CD4-positive, alpha-beta T cell treated with Interleukin-17A for 4 hours (primary cell): ENCODE results near the gene DNAH8.
"Not testable (repeated sequence)": the region's sequence is repeated elsewhere in the genome, so short reads cannot be mapped to it uniquely, and the experiment has no call there.

Source experiments
- DNase-seq: peaks from one replicate; pipeline ENCODE4 v3.0.0-alpha.2; 2020; ENCODE audit warnings: mixed read lengths

DNAH8 gene

GRCh38 chr6:38715016-38715689 lies at the start of gene DNAH8:
DNAH8 (plus strand) TSS chr6:38715311; CDS start chr6:38722810, 7,499 bp downstream.
- peak; percentile 10 for DNase-seq

- DNase-seq: peak; percentile 40
Measured at GRCh38 chr6:38671885-38672467, 43.1 kb upstream of the DNAH8 start.

GRCh38 chr6:38673397-38674165 lies 41.5 kb upstream of the DNAH8 start:
- DNase-seq: no peak

- DNase-seq: no peak
Measured at GRCh38 chr6:38676236-38676973, 38.7 kb upstream of the DNAH8 start.

- no peak for DNase-seq
Measured at GRCh38 chr6:38676974-38677544, 38.1 kb upstream of the DNAH8 start.

- no peak for DNase-seq
Measured at GRCh38 chr6:38678178-38678760, 36.8 kb upstream of the DNAH8 start.

- no peak for DNase-seq
Measured at GRCh38 chr6:38679668-38680067, 35.4 kb upstream of the DNAH8 start.

GRCh38 chr6:38681850-38682249 lies 33.3 kb upstream of the DNAH8 start:
- no peak for DNase-seq

- no peak for DNase-seq
Measured at GRCh38 chr6:38684237-38684636, 30.9 kb upstream of the DNAH8 start.

- DNase-seq: no peak
Measured at GRCh38 chr6:38684904-38685303, 30.2 kb upstream of the DNAH8 start.

GRCh38 chr6:38686270-38687042 lies 28.7 kb upstream of the DNAH8 start:
- DNase-seq: no peak

GRCh38 chr6:38687043-38687353 lies 28.1 kb upstream of the DNAH8 start:
- DNase-seq: no peak

GRCh38 chr6:38687549-38687948 lies 27.6 kb upstream of the DNAH8 start:
- no peak for DNase-seq

GRCh38 chr6:38688579-38689087 lies 26.5 kb upstream of the DNAH8 start:
- no peak for DNase-seq

GRCh38 chr6:38695227-38695900 lies 19.7 kb upstream of the DNAH8 start:
- DNase-seq: no peak

- no peak for DNase-seq
Measured at GRCh38 chr6:38695933-38696332, 19.2 kb upstream of the DNAH8 start.

- no peak for DNase-seq
Measured at GRCh38 chr6:38696345-38696744, 18.8 kb upstream of the DNAH8 start.

GRCh38 chr6:38697846-38698245 lies 17.3 kb upstream of the DNAH8 start:
- DNase-seq: no peak

GRCh38 chr6:38699702-38700101 lies 15.4 kb upstream of the DNAH8 start:
- not testable (repeated sequence) for DNase-seq

- no peak for DNase-seq
Measured at GRCh38 chr6:38701551-38701950, 13.6 kb upstream of the DNAH8 start.
